ENCODE measurements around the gene CHST8. TPM values are rescaled to one million over a fixed set of nuclear protein-coding genes. Genes with fewer than 3 reads are reported as not detected.

The CHST8 gene
- total and polyA plus RNA-seq, 2 experiments from 2014 or later, result 9.3 to 38.2 TPM

- TF ChIP-seq REST (IDR thresholded peaks at IDR 0.05; ENCODE audit: unreplicated experiment) (no peak), JUNB (IDR thresholded peaks at IDR 0.05; ENCODE audit: unreplicated experiment) (no peak)
Measured at GRCh38 chr19:33750587-33751435, 129.1 kb downstream of the CHST8 start (continued).

GRCh38 chr19:33751436-33751770 lies 129.7 kb downstream of the CHST8 start:
- H3K4me1 ChIP-seq (ENCODE audit: insufficient read depth), result no peaks in the 10 kb centered on the region
- no peaks in the 10 kb centered on the region for H3F3A ChIP-seq (replicated peaks; ENCODE audit: low read depth)
- H3K27me3 ChIP-seq (ENCODE audit: insufficient read depth), result no peaks in the 10 kb centered on the region
- no peaks in the 10 kb centered on the region for H3K79me2 ChIP-seq (replicated peaks; ENCODE audit: insufficient read depth)
- H3K4me1 Mint-ChIP-seq, result peaks cover 2% of the 10 kb centered on the region; the same call in 1 of the 3 replicates
- no peaks in the 10 kb centered on the region for H3K9me3 Mint-ChIP-seq
- no peaks in the 10 kb centered on the region for H3K9me2 ChIP-seq (ENCODE audit: insufficient read depth)
- no peaks in the 10 kb centered on the region for H3K36me3 ChIP-seq (ENCODE audit: insufficient read depth)
- TF ChIP-seq EZH2phosphoT487 (IDR thresholded peaks at IDR 0.05; ENCODE audit: unreplicated experiment), result no peak
- TF ChIP-seq NANOG (IDR thresholded peaks at IDR 0.05; ENCODE audit: borderline replicate concordance), result no peak
- H3K27me3 Mint-ChIP-seq (ENCODE audit: insufficient read depth, low read depth, poor library complexity), result peaks cover 2% of the 10 kb centered on the region
- DNase-seq (ENCODE audit: low spot score) (no peak), ATAC-seq (no peak)
- no peak overlapping the region for H3K27ac Mint-ChIP-seq
- H3K36me3 Mint-ChIP-seq (ENCODE audit: low read depth), result no peaks in the 10 kb centered on the region
- no peak overlapping the region for H3K4me2 ChIP-seq
- H4K20me1 ChIP-seq (replicated peaks; ENCODE audit: insufficient read depth), result peaks cover under 1% of the 10 kb centered on the region; the same call in 1 of the 2 replicates
- no peak overlapping the region for H3K4me3 ChIP-seq
- H3K4me3 Mint-ChIP-seq, result no peak overlapping the region
- no peak overlapping the region for H3K27ac ChIP-seq (ENCODE audit: low read depth)
- no peak overlapping the region for H2AFZ ChIP-seq

- peaks cover 4% of the 10 kb centered on the region for H3K27me3 Mint-ChIP-seq (ENCODE audit: insufficient read depth, low read depth, poor library complexity)
- Histone ChIP-seq H3K79me2 (replicated peaks; ENCODE audit: insufficient read depth) (no peaks in the 10 kb centered on the region), H3K4me3 (no peak overlapping the region), H2AFZ (no peak overlapping the region), H3K36me3 (ENCODE audit: insufficient read depth) (no peaks in the 10 kb centered on the region), H3K4me2 (no peak overlapping the region), H3K4me1 (ENCODE audit: insufficient read depth) (no peaks in the 10 kb centered on the region), H4K20me1 (replicated peaks; ENCODE audit: insufficient read depth) (no peaks in the 10 kb centered on the region; the same call in 1 of the 2 replicates), H3K27ac (ENCODE audit: low read depth) (no peak overlapping the region), H3F3A (replicated peaks; ENCODE audit: low read depth) (no peaks in the 10 kb centered on the region), H3K9me2 (ENCODE audit: insufficient read depth) (no peaks in the 10 kb centered on the region), H3K27me3 (ENCODE audit: insufficient read depth) (no peaks in the 10 kb centered on the region)
- H3K4me3 Mint-ChIP-seq, result no peak overlapping the region
- no peak; the same call in 2 of the 3 replicates for ATAC-seq
- no peak for DNase-seq (ENCODE audit: low spot score)
- H3K9me3 Mint-ChIP-seq, result no peaks in the 10 kb centered on the region
- H3K4me1 Mint-ChIP-seq, result peaks cover 2% of the 10 kb centered on the region; the same call in 1 of the 3 replicates
- no peaks in the 10 kb centered on the region for H3K36me3 Mint-ChIP-seq (ENCODE audit: low read depth)
- no peak overlapping the region for H3K27ac Mint-ChIP-seq
- TF ChIP-seq STAT1 (IDR thresholded peaks at IDR 0.05; ENCODE audit: unreplicated experiment) (no peak), CTCF (conservative IDR thresholded peaks at IDR 0.05; ENCODE audit: low read depth in 2 of 2) (no peak)
Measured at GRCh38 chr19:33752018-33752800, 130.5 kb downstream of the CHST8 start.

All from GM23338 (cell line).